ENCODE results near the gene CD300H. TPM values are rescaled to one million over a fixed set of nuclear protein-coding genes. Genes with fewer than 3 reads are reported as not detected.

Gene CD300H
- total RNA-seq, 1 experiment from 2014 or later: not detected

DNA sequence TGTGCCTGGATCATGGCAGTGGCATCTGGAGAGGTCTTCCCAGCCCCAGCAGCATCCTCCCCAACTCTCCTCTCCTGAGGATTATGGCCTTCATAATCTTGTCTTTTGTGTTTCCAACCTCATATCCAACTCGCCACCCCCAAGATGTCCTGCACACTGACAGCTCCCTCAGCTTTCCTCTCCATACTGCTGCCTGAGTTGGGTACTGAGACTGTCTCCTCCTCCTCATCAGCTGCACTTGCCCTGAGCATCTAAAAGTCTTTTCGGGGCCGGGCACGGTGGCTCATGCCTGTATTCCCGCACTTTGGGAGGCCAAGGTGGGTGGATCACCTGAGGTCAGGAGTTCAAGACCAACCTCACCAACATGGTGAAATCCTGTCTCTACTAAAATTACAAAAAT lies 38.1 kb downstream of the CD300H start:
- ChIA-PET POLR2A (no interaction called here), RAD21 (ENCODE audit: low non-redundant PET in 1 of 2, low total read pairs in 2 of 2, uncharacterized antibody in 2 of 2, unreplicated experiment in 2 of 2) (no interaction called here), CTCF (no interaction called here)
- TF ChIP-seq, protein P1, sequence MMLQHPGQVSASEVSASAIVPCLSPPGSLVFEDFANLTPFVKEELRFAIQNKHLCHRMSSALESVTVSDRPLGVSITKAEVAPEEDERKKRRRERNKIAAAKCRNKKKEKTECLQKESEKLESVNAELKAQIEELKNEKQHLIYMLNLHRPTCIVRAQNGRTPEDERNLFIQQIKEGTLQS (IDR thresholded peaks at IDR 0.05): no peak
- TF ChIP-seq, protein P2, sequence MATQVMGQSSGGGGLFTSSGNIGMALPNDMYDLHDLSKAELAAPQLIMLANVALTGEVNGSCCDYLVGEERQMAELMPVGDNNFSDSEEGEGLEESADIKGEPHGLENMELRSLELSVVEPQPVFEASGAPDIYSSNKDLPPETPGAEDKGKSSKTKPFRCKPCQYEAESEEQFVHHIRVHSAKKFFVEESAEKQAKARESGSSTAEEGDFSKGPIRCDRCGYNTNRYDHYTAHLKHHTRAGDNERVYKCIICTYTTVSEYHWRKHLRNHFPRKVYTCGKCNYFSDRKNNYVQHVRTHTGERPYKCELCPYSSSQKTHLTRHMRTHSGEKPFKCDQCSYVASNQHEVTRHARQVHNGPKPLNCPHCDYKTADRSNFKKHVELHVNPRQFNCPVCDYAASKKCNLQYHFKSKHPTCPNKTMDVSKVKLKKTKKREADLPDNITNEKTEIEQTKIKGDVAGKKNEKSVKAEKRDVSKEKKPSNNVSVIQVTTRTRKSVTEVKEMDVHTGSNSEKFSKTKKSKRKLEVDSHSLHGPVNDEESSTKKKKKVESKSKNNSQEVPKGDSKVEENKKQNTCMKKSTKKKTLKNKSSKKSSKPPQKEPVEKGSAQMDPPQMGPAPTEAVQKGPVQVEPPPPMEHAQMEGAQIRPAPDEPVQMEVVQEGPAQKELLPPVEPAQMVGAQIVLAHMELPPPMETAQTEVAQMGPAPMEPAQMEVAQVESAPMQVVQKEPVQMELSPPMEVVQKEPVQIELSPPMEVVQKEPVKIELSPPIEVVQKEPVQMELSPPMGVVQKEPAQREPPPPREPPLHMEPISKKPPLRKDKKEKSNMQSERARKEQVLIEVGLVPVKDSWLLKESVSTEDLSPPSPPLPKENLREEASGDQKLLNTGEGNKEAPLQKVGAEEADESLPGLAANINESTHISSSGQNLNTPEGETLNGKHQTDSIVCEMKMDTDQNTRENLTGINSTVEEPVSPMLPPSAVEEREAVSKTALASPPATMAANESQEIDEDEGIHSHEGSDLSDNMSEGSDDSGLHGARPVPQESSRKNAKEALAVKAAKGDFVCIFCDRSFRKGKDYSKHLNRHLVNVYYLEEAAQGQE (IDR thresholded peaks at IDR 0.05; ENCODE audit: low read depth): no peak
- TF ChIP-seq ZFX (IDR thresholded peaks at IDR 0.05) (no peak), EGR1 (IDR thresholded peaks at IDR 0.05; ENCODE audit: low read depth) (no peak), CBX3 (IDR thresholded peaks at IDR 0.05; ENCODE audit: low read depth) (no peak), EZH2phosphoT487 (IDR thresholded peaks at IDR 0.05; ENCODE audit: borderline replicate concordance) (no peak), POLR2A (IDR thresholded peaks at IDR 0.05; ENCODE audit: borderline replicate concordance, extremely low read depth, insufficient read depth, insufficient read length) (no peak)
- no peak for ATAC-seq
- no peak overlapping the region for H3K27ac ChIP-seq (ENCODE audit: low read depth, low read length)
- no peak for DNase-seq (ENCODE audit: low read depth, low spot score)
- H4K20me1 ChIP-seq (ENCODE audit: insufficient read depth): no peaks in the 10 kb centered on the region
- H3K9ac ChIP-seq (ENCODE audit: low read length): no peak overlapping the region
- H3K9me2 ChIP-seq (ENCODE audit: insufficient read depth): no peaks in the 10 kb centered on the region
- H3K9me3 ChIP-seq (ENCODE audit: control insufficient read depth in 1 of 2, insufficient read depth in 1 of 2, low read depth in 1 of 2, low read length in 2 of 2): no peaks in the 10 kb centered on the region
- H3K79me2 ChIP-seq (ENCODE audit: insufficient read depth, low read length): no peaks in the 10 kb centered on the region
- peaks cover 54% of the 10 kb centered on the region for H3K27me3 ChIP-seq (ENCODE audit: insufficient read depth, low read length)
- no peak overlapping the region for H3K4me3 ChIP-seq (replicated peaks in 1 of 2; ENCODE audit: low read depth in 1 of 2, low read length in 2 of 2)
- no TSS peak for BruUV-seq (replicated peaks)
- no peaks in the 10 kb centered on the region for H3K36me3 ChIP-seq (ENCODE audit: control insufficient read depth in 1 of 2, insufficient read depth in 2 of 2, low read length in 2 of 2)
- no peak overlapping the region for H2AFZ ChIP-seq (ENCODE audit: low read depth, low read length, poor library complexity, severe bottlenecking)
- no peak overlapping the region for H3K4me2 ChIP-seq (ENCODE audit: low read length)
- no peaks in the 10 kb centered on the region for H3K4me1 ChIP-seq (ENCODE audit: control insufficient read depth in 1 of 2, insufficient read depth in 2 of 2, low read length in 2 of 2)
- intact Hi-C loops (cut with micrococcal nuclease): no loop called here

All from HCT116 (cell line).